ENCODE measurements around the gene PALLD. TPM values are rescaled to one million over a fixed set of nuclear protein-coding genes. Genes with fewer than 3 reads are reported as not detected.

The PALLD gene
- total RNA-seq, 2 donors from 2014 or later: 72.1 to 195 TPM

GRCh38 chr4:168461821-168462220 is 35.0 kb upstream of the PALLD start:
- H3K36me3 ChIP-seq: no peaks in the 10 kb centered on the region
- no peak for TF ChIP-seq CTCF (IDR thresholded peaks at IDR 0.05)
- intact Hi-C loops (cut with DNase I): no loop called here
- no peaks in the 10 kb centered on the region for H3K4me1 ChIP-seq
- no peak overlapping the region for H3K27ac ChIP-seq
- H3K4me3 ChIP-seq: no peak overlapping the region
- no peak overlapping the region for H3K9ac ChIP-seq (ENCODE audit: low read depth in 2 of 2, low read length in 2 of 2)
- no peaks in the 10 kb centered on the region for H3K27me3 ChIP-seq
- no peaks in the 10 kb centered on the region for H3K9me3 ChIP-seq
- DNase-seq: no peak

GRCh38 chr4:168472920-168473319 is 23.9 kb upstream of the PALLD start:
- H3K27me3 ChIP-seq: no peaks in the 10 kb centered on the region
- DNase-seq: no peak
- intact Hi-C loops (cut with DNase I): loop anchor here (10.0 kb wide), 1 partner anchor 148 kb away; no protein-coding TSS in a partner anchor
- TF ChIP-seq CTCF (IDR thresholded peaks at IDR 0.05): no peak
- H3K27ac ChIP-seq: no peak overlapping the region
- no peak overlapping the region for H3K9ac ChIP-seq (ENCODE audit: low read depth in 2 of 2, low read length in 2 of 2)
- peaks cover 8% of the 10 kb centered on the region for H3K36me3 ChIP-seq
- H3K4me1 ChIP-seq: no peaks in the 10 kb centered on the region
- no peaks in the 10 kb centered on the region for H3K9me3 ChIP-seq
- no peak overlapping the region for H3K4me3 ChIP-seq

- H3K27me3 ChIP-seq: no peaks in the 10 kb centered on the region
Observed at GRCh38 chr4:168474660-168475320, 22.1 kb upstream of the PALLD start.

GRCh38 chr4:168475745-168476144 is 21.1 kb upstream of the PALLD start:
- no peak overlapping the region for H3K9ac ChIP-seq (ENCODE audit: low read depth in 2 of 2, low read length in 2 of 2)
- H3K27me3 ChIP-seq: no peaks in the 10 kb centered on the region
- H3K36me3 ChIP-seq: peaks cover 3% of the 10 kb centered on the region
- DNase-seq: no peak
- no peak for TF ChIP-seq CTCF (IDR thresholded peaks at IDR 0.05)
- no peak overlapping the region for H3K4me3 ChIP-seq
- H3K4me1 ChIP-seq: no peaks in the 10 kb centered on the region
- intact Hi-C loops (cut with DNase I): loop anchor here (10.0 kb wide), 1 partner anchor 151 kb away; no protein-coding TSS in a partner anchor
- no peak overlapping the region for H3K27ac ChIP-seq
- H3K9me3 ChIP-seq: no peaks in the 10 kb centered on the region

More at GRCh38 chr4:168474660-168475320, 22.1 kb upstream of the PALLD start:
- Histone ChIP-seq H3K9ac (ENCODE audit: low read depth in 2 of 2, low read length in 2 of 2) (no peak overlapping the region), H3K4me3 (no peak overlapping the region), H3K27ac (no peak overlapping the region), H3K4me1 (no peaks in the 10 kb centered on the region), H3K36me3 (peaks cover 8% of the 10 kb centered on the region), H3K9me3 (no peaks in the 10 kb centered on the region)
- no peak for TF ChIP-seq CTCF (IDR thresholded peaks at IDR 0.05)
- intact Hi-C loops (cut with DNase I): loop anchor here (10.0 kb wide), 1 partner anchor 150 kb away; no protein-coding TSS in a partner anchor
- DNase-seq: no peak

GRCh38 chr4:168478868-168479267 is 18.0 kb upstream of the PALLD start:
- Histone ChIP-seq H3K4me1 (no peaks in the 10 kb centered on the region), H3K4me3 (no peak overlapping the region), H3K9ac (ENCODE audit: low read depth in 2 of 2, low read length in 2 of 2) (no peak overlapping the region), H3K27me3 (no peaks in the 10 kb centered on the region), H3K36me3 (no peaks in the 10 kb centered on the region), H3K9me3 (no peaks in the 10 kb centered on the region), H3K27ac (no peak overlapping the region)
- no peak for TF ChIP-seq CTCF (IDR thresholded peaks at IDR 0.05)
- intact Hi-C loops (cut with DNase I): loop anchor here (10.0 kb wide), 1 partner anchor 154 kb away; no protein-coding TSS in a partner anchor
- DNase-seq: no peak

All from colonic mucosa (tissue), 4 donors.